D721Med (cell line): ENCODE data around the gene GPD1L.

ENCODE experiments used
- DNase-seq: peaks from one replicate; pipeline ENCODE4 v3.0.0; 2011; ENCODE audit warnings: low spot score; ENCODE audit not compliant: insufficient read length
- FAIRE-seq: peaks from 2 replicates; lab custom pipeline; 2011; peaks lifted over from hg19 to GRCh38; lab: Jason Lieb, UNC
- TF ChIP-seq, protein P1 (sequence below): IDR thresholded peaks from 2 replicates; pipeline ENCODE4 v1.5.1; 2012; ENCODE audit warnings: mild to moderate bottlenecking, control low read depth; ENCODE audit not compliant: insufficient read depth; ENCODE audit errors: missing control alignments

GPD1L gene

DNA sequence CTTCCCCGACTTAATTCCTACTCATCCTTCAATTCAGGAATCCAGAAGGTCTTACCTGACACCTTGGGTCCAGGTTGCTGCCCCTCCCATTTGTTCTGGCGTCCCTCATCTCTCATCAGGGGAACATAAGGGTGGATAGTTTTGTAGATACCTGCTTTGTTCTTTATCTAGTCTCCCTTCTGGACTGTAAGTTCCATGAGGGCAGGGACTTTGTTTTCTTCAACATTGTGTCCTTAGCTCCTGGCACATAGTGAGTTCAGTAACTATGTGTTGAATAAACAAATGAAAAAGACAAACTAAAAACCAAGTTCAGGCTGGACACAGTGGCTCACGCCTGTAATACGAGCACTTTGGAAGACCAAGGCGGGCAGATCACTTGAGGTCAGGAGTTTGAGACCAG lies 13.2 kb upstream of the GPD1L start:
- DNase-seq (no peak), FAIRE-seq (no peak)
- TF ChIP-seq, protein P1, sequence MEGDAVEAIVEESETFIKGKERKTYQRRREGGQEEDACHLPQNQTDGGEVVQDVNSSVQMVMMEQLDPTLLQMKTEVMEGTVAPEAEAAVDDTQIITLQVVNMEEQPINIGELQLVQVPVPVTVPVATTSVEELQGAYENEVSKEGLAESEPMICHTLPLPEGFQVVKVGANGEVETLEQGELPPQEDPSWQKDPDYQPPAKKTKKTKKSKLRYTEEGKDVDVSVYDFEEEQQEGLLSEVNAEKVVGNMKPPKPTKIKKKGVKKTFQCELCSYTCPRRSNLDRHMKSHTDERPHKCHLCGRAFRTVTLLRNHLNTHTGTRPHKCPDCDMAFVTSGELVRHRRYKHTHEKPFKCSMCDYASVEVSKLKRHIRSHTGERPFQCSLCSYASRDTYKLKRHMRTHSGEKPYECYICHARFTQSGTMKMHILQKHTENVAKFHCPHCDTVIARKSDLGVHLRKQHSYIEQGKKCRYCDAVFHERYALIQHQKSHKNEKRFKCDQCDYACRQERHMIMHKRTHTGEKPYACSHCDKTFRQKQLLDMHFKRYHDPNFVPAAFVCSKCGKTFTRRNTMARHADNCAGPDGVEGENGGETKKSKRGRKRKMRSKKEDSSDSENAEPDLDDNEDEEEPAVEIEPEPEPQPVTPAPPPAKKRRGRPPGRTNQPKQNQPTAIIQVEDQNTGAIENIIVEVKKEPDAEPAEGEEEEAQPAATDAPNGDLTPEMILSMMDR, result no peak

DNA sequence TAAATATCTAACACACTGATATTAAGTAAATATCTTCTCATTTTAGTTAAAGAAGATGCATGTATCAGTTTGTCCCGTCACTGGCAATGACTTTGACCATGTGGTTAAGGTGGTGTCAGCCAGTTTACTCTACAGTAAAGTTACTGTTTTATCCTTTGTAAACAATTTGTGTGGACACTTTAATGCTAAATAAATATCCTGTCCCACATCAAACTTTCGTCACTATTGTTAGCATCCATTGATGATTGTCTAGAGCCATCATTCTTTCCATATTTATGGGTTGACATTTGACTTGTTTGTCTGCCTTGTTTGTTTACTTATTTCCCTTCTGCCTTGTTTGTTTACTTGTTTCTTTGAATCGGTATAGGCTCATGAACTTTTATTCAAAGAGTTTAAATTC lies 11.0 kb upstream of the GPD1L start:
- DNase-seq (no peak), FAIRE-seq (no peak)
- TF ChIP-seq, protein P1, result no peak

DNA sequence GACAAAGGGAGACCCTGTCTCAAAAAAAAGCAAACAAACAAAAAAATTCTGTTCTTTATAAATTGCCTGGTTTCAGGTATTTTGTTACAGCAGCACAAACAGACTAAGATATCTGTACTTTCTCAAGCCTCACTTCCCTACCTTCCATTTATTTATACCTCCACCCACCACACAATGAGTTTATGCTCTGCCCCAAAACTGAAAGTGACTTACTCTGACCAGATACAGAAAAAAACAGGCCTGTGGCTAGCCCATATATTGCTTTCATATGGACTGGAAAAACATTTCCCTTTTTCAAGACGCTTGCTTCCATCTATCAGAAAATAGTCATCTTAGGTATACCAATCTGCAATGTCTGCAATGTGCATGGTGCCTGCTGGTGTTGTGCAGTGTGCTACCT lies 8.7 kb upstream of the GPD1L start:
- TF ChIP-seq, protein P1, result no peak
- DNase-seq (no peak), FAIRE-seq (no peak)

DNA sequence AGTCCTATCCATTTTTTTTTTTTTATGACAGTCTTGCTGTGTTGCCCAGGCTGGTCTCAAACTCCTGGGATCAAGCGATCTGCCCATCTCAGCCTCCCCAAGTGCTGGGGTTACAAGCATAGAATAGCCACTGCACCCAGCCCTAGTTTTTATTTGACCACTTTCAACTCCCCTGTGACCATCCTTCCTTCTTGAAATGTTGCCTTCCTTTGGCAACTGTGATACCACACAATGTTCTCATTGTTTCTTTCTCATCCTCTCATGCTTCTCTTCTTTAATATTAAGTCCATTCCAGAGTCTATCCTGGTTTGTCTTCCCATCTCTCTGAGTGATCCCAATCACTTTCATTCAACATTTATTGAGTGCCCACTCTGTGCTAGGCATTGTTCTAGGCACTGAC lies 7.9 kb upstream of the GPD1L start:
- TF ChIP-seq, protein P1, result no peak
- DNase-seq (no peak), FAIRE-seq (no peak)

DNA sequence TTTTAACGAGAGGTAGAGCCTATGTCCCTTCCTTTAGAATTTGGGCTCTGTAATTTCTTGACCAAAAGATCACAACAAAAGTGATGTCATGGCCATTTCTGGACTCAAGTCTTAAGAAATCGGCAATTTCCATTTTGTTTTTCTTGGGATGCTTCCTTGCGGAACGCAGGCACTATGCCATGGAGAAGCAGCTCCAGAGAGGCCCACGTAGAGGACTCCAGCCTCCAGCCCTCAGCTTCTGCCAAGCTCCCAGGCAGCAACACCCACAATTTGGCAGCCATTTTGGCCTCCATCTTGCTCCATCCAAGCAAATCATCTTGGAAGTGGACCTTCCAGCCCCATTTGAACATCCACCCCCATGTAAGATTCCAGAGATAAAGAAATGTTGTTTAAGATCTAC lies 6.0 kb upstream of the GPD1L start:
- TF ChIP-seq, protein P1, result no peak
- no peak for DNase-seq
- no peak for FAIRE-seq

DNA sequence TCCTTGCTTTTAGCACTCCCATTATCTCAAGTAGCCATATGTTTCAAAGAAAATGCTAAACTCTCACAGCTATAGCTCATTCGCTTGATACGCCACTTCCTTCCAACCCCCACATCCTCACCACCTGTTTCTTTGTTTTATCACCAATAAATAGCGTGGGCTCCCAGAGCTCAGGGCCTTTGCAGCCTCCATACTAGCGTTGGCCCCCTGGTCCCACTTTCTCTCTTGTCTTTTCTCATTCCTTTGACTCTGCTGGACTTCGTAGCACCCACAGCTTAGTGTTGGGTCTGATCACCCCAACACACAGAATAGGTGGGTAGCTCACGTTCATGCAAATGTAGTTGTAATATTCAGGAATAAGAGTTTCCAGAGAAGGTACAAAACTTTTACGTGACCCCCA lies 4.1 kb upstream of the GPD1L start:
- FAIRE-seq, result no peak
- TF ChIP-seq, protein P1, result no peak

DNA sequence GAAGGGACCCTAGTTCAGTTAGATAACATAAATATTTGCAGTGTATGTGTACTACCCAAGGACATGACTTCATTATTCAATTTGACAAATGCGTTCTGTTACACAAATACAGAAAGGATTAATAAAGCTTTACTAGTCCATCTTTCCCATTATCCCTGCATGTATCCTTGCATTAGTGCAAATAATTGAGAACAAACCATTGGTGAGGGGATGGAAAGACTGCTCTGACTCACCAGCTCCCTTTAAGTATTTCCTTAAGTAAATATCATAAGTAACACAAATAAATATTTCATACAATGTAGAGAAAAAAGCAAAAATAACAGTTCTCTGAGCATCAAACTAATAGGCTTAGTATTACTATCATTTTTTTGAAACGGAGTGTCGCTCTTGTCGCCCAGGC lies 1.9 kb upstream of the GPD1L start:
- no peak for FAIRE-seq
- TF ChIP-seq, protein P1, result no peak
- no peak for DNase-seq

More for the DNA sequence above, 4.1 kb upstream of the GPD1L start:
- DNase-seq, result no peak
